Measurements from ENCODE around the gene SCOC.
A peak's percentile ranks its signal among the peaks of the same experiment; 100 is the strongest.
"Not testable (repeated sequence)": the region's sequence is repeated elsewhere in the genome, so short reads cannot be mapped to it uniquely, and the experiment has no call there.

The SCOC gene

DNA sequence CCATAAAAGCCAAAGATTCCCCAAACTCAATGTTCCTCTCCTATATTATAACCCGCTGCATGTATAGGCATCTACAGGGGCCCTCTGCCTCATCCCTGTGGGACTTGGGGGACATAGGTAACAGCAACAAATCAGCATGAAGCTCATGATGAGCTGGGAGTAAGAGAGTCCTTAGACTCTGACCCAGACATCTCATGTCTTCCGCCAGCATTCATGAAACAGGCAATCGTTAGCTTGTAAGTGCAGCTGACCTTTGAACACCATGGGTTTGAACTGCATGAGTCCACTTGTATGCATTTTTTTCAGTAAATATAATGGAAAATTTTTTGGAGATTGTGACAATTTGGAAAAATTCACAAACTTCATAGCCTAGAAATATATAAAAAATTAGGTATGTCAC lies 10.4 kb upstream of the SCOC start:
- no peak for DNase-seq

GRCh38 chr4:140363558-140363957 lies 9.9 kb upstream of the SCOC start:
- no peak for DNase-seq

DNA sequence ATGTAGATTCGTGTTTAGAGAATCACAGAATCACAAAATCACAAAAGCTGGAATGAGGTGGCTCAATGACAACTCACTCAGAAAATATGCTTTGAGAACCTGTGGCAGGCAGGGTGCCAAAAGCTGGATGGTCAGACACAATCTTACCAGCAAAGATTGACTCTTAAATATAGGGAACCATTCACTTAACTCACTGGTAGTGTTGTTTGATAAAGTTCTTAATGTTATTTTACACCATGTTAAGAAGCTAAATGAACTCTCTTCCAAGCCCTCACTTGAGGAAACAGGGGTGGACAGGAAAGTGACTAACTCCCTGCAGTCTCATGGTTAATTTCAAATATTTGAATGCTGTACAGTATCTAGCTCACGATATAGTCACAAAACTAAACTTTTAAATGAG lies 5.7 kb upstream of the SCOC start:
- DNase-seq, result no peak

DNA sequence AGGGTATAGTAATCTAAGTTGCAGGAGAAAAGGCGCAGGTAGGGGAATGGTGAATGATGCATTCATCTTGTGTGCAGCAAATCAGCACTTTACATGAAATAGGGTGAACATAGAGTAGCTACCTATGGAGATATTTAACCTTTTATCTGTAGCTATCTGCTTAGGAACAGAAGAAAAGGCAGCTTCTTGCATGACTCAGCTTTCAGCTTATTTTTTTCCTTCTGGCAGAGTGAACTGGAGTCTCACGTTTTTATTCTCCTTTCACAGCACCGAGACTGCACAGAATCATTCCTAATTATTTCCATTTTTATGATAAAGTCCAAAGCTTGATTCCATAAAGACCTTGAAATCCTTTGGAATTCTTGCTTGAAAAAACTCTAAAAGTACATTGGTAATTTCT lies 4.8 kb upstream of the SCOC start:
- no peak for DNase-seq

GRCh38 chr4:140372751-140373327 lies 607 bp upstream of the SCOC start:
- DNase-seq, result peak; percentile 17

GRCh38 chr4:140374130-140374477 lies 658 bp downstream of the SCOC start:
- DNase-seq, result no peak

DNA sequence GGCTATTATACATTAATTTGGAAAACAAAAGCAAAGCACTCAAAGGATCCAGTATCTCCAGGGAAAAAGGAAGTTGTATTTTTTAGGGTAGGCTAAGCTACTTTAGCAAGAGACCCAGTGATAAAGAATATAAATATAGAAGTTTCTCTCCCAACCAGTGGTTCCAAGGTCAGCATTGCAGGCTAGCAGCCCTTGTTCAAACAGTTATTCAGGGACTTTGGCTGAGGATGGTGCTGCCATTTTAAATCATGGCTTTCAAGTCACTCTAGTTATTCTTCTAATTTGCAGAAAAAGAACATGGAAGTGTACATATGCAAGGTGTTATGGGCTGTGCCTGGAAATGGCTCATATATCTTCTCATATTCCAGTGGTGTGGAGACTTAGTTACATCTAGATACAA lies 9.3 kb downstream of the SCOC start:
- no peak for DNase-seq

- DNase-seq, result no peak
Observed at GRCh38 chr4:140388015-140388414, 14.6 kb downstream of the SCOC start.

DNA sequence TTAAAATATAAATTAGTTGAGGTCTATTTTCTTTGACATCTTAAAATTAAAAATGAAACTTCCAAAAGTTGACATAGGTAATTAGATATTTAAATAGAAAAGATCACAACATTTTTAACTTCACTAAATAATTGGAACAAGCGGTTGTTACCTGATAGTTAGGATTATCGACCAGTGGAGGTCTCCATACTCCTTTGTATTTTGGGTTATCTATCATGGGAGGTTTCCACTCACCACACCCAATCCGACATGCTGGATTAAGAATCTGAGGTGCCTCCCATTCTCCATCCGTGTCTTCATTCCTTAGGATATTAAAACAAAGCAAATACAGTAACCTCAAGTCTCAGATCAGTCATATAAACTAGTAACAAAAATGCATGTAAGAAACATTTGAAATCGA lies 22.2 kb downstream of the SCOC start:
- DNase-seq, result no peak

GRCh38 chr4:140400111-140400510 lies 26.7 kb downstream of the SCOC start:
- DNase-seq, result no peak

DNA sequence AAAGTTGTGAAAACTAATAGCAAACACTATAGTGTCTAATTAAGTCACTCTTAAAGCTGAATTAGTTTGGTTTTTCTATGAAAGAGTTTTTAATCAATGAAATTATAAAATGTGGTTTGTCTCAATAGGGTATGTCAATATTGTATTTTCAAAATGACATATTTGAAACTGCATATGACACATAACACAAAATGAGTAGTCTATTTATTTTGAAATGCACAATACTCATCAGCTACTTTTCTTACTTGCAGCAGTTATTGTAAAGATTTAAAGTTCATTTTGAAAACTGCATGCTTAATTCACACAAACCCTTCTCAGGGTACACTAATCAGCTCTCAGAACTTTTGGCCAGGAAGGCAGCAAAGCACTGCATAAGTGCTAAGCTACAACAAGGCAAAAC lies 32.8 kb downstream of the SCOC start:
- no peak for DNase-seq

- no peak for DNase-seq
Observed at GRCh38 chr4:140408974-140409373, 35.5 kb downstream of the SCOC start.

DNA sequence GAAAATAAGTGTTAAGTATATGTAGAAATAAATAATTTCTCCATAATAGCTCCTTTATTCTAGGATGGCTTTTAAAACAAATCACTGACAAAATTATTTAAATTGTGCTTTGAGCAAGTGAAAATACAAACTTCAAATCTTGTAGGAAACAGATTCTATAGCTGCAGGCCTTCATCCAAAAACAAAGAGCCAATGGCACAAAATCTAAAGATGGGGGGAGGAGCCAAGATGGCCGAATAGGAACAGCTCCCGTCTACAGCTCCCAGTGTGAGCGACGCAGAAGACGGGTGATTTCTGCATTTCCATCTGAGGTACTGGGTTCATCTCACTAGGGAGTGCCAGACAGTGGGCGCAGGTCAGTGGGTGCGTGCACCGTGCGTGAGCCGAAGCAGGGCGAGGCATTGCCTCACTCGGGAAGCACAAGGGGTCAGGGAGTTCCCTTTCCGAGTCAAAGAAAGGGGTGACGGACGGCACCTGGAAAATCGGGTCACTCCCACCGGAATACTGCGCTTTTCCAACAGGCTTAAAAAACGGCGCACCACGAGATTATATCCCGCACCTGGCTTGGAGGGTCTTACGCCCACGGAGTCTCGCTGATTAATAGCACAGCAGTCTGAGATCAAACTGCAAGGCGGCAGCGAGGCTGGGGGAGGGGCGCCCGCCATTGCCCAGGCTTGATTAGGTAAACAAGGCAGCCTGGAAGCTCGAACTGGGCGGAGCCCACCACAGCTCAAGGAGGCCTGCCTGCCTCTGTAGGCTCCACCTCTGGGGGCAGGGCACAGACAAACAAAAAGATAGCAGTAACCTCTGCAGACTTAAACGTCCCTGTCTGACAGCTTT lies 39.9 kb downstream of the SCOC start:
- DNase-seq, result not testable (repeated sequence)

GRCh38 chr4:140423106-140423505 lies 49.7 kb downstream of the SCOC start:
- no peak for DNase-seq

DNA sequence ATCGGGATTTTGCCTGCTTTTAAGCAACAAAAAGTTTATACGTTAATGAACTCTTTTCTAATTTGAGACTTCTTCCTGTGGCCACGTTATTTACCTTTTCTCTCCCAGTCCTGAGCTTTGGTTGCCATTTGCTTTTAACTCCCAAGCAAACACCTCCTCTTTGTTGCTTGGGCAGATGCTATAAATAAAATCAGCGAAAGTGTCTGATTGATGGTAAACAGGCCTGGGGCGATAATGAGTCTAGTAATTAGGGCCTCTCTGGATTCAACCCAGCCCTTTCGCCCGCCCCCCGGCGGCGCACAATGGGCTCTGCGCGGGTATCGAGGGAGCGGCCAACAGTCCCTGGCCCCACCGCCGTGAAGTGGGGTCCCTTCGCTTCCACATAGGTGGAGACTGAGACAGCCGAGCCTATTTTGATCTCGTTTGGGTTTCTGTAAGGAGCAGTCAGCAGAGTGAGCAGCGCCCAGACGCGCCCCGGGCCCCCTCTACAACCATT lies 53.2 kb downstream of the SCOC start:
- DNase-seq, result no peak

DNA sequence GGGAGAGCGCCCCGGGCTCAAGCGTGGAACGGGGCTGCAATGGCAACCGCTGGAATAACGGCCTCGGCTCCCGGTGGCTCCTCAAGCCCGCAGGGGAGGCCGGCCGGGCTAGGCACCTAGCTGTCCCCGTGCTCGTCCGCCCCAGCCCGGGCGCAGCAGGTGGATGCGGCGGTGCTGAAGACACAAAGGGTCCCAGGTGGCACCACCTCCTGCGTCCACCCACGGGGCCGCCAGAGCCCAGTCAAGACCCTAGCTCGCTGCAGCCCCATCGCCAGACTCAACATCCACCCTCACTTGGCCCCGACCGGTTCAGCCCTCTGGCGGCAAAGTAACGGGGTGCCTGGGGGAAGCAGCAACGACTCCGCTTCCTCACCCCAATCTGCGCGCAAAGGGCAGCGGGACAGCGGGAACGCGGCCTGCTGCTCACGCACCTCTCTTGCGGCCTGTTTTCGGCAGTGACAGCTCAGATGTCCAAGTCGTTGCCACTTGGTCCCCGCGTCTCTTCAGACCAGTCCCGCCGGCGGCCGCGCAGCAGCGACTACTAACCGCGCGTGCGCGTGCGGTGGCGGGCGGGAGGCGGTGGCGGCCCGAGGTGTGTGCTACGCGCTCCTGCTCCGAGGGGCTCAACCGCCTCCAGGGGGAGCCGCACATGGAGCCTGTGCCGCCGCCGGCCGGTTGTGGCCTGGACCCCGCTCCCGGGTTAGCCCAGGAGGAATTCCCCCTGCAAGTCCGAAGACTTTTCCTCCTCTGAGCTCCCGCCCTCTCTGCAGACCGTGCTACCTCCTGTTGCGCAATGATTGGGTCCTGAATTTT lies 53.9 kb downstream of the SCOC start, which contains the start of gene CLGN:
Gene CLGN, minus strand, starts transcription at position 543 of the 813 bp plus-strand sequence. CDS start 14,570 bp downstream, outside the sequence.
- DNase-seq, result no peak

GRCh38 chr4:140427919-140428471 lies 54.5 kb downstream of the SCOC start:
- no peak for DNase-seq
